DMS153 treated with DMSO at 0.1 percent for 48 hours (cell line): Measurements from ENCODE around the gene CASP12.

ENCODE experiments used
- DNase-seq: peaks from one replicate; lab custom pipeline; 2025; ENCODE audit not compliant: unreplicated experiment; lab: John Stamatoyannopoulos, UW

Gene CASP12

DNA sequence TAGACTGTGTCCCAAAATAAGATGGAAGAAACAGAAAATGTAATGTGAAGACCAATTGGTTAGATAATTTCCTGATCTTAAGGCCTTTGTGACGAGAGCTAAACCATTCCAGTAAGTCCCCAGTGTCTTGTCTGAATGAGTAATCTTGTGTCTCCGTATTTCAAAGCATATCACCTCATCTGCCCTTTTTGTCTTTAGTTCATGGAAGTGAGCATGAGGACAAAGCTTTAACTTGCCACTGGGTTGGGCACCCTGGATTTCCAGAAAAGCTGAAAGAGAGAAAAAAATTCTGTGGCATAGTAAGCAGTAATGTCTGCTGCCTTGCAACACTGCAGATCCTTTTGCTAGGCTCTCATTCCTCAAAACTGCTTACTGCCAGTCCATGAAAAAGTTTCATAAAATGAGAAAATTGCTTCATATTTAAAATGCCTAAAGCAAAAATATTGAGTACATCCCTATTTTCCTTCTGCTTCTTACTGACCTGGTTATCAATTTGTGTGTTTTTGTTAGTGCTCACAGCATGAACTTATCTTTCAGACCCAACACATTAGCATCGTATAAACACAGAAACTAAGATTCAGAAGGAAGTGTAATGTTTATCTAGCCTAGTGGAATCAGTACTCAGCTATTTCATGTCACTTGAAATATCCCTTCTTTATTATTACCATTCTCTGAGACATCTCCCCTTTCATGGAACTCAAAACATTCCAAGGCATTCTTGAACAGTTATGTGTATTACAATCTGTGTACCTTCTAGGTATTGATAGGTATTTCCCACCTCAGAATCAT, 5.3 kb downstream of the CASP12 start:
- DNase-seq, result no peak

DNA sequence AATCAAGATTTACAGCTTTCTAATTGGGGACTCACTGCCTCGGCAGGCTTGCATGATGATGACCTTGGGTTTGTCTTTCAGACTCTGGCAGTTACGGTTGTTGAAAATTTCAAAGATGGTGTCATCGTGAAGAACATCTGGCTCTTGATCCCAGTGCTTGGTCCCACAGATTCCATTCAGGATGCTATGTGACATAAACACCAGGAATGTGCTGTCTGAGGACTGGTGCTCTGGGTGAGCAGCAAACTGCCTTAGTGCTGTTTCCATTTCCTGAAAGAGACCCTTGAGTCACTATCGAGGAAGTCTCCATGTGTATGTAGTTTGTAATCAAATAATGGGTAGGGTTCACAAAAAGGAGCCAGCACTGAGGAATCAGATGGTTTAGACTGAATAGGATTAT, 7.1 kb downstream of the CASP12 start:
- DNase-seq, result no peak

DNA sequence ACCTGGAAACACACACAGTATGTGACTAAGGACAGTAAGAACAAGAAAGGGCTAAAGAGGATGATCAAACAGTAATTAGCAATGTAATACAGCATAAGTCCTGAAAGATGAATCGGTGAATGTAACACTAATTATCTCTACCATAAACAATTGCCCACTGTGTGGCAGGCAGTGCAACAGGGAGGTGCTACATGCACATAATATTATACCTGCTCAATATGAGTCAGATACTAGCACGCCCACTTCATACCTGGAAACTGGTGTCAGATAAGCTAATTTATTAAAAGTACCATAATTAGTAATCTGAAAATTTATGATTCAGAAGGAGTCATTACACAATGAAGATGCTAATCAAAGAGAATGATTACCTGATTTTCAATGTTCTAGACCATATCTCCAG, 14.9 kb downstream of the CASP12 start:
- DNase-seq, result no peak

DNA sequence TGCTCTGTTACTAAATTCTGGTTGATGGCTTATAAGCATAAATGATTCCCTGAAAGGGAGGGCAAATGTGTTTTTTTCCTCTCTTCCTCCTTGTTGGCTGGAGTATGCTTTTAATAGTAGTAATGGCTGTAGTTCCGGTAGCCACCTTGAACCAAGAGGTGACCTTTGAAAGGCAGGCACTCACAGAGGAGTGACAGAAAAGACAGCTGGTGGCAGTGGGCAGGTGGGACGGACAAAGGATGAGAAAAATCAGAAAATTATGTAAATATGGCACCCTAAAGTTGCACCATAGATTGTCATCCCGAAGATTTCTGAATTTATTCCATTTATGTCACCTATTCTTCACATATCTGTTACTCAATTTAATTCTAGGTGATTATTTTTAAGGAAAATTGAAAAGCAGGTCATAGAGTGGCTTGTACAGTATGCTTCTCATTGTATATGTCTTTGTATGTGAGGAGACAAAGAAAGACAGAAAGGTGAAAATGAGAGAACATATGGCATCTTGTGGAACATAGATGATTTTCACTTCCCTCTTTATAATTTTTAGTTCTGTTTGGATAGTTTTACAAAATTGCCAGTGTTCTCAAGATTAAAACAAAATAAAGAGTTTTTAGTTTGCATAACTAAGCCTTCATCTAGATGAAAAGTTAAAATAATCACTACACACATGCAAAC, 17.0 kb downstream of the CASP12 start:
- no peak for DNase-seq

DNA sequence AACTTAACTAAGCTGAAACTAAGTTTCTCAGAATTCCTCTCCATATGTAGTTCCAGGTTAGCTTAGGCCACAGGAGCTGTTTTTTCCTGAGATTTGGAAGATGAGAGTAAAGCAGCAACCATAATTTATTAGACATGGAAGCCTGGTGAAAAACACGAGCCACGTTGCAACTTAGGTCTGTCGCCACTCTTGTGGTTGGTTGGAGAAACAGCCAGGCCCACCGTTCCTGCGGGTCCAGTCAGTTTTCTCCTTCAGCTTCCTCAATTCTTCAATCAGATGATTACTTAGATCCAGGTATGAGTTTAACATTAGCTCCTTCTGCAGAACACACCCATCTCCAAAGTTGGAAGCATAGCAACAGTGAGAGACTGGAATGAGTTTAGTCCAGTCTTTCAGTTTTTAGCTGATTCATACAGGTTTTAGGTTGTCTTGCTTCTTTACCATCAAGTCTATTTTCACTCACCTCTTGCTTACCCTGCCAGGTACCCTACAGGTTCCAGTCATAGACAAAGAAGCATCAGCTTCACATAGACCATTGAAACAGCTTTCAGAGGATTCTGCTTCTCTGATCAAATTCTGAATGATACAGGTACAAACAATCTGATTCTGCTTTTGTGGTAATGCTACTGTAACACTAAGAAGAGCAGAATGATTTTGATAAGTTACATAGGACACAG, 18.6 kb downstream of the CASP12 start:
- no peak for DNase-seq

DNA sequence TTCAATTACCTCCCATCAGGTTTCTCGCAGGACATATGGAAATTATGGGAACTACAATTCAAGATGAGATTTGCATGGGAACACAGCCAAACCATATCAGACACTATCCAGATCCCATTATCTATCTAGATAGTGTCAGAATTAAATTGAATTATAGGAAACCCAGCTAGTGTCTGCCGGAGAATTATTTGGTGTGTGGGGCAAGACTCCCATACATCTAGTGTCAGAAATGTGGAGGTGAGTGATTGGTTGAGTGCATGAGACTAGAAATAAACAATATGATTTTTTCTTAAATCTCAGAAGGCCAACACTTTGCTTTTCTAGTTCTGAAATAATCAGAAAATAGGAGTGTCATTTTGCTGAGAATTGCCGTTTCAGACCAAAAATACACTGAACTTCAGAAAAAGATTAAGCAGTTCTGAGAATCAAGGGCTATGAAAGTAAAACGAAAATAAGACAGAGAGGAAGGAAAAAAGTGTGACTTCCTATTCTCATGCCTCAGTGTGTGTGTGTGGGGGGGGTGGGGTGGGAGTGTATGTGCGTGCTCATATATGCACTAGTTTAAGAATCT, 21.3 kb downstream of the CASP12 start:
- DNase-seq, result no peak

DNA sequence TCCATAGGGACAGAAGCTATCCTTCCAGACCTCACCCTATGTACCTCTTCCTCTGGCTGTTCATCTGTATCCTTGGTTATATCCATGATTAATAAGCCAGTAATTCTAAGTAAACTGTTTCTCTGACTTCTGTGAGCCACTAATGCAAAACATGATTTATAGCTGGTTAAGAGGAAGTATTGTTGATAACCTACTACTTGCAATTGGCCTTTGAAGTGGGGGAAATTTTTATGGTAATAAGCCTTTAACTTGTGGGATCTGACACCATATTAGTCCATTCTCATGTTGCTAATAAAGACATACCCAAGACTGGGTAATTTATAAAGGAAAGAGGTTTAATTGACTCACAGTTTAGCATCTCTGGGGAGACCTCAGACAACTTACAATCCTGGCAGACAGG, 21.9 kb downstream of the CASP12 start:
- no peak for DNase-seq

DNA sequence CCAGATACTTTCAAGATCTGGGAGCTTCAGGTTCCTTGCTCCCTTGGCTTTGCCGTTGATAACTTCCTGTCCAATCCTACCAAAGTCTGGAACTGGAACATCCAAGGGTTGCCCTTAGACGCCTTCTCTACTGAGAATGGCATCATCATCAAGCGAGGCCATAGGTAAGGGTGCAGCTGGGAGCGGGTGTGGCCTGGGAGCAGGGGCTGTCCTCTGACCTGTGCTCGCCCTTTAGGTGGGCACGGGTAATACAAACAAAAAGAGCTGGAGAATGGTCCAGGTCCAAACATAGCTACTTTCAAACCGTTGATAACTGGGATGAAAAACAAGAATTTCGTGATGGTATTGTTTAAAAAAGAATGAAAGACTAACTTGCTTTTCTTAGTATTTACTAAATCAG, 25.0 kb downstream of the CASP12 start:
- DNase-seq, result no peak

DNA sequence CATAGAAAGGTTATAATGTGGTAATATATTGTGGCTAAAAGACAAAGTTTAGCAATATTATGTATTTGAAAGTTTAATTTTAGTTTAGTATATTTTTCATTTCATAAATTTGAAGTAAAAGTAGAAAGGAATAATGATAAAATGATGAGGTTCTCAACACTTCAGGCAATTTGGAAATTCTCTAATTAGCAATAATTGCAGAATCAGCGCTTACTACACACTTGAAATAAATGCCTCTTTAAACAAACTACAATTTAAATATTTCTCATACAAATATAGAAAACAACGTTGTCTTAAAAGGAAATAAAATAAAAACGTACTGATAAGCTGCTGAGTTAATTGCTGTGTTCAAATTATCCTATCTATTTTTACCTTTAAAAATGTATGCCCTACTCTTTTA, 25.9 kb downstream of the CASP12 start:
- DNase-seq, result no peak

DNA sequence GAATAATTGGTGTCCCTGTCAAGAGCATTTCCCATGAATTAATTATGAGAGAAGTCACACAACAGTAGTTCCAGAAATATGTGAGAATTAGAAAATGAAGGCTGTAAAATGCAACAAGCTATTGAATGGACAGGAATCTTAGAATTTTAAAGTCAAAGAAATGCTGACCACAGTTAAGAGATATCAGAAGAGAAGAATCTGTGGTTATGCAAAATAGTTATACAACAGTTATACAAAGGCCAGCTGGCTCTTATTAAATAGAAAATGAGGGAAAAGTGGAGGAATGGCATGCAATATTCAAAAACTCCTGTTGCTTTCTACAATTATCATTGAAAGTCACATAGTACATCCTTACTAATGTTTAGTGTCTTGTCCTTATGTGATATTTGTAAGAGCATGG, 27.4 kb downstream of the CASP12 start:
- no peak for DNase-seq

DNA sequence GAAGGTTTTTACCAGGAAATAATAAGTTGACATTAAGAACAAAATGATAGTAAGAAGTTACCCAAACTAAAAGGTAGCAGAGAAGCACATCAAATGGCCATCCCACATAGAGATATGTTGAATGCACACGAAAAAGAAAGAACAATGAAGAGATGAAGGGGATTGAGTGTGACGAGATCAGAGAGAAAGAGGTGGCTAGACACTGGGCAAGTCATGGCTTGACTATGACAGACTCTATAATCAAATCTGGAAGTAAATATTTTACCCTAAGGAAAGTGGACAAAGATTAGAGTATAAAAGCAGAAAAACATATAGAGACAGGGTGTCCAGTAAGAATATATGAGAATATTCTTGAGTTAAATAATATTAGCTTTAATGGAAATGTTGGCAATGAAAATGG, 31.4 kb downstream of the CASP12 start:
- DNase-seq, result no peak

DNA sequence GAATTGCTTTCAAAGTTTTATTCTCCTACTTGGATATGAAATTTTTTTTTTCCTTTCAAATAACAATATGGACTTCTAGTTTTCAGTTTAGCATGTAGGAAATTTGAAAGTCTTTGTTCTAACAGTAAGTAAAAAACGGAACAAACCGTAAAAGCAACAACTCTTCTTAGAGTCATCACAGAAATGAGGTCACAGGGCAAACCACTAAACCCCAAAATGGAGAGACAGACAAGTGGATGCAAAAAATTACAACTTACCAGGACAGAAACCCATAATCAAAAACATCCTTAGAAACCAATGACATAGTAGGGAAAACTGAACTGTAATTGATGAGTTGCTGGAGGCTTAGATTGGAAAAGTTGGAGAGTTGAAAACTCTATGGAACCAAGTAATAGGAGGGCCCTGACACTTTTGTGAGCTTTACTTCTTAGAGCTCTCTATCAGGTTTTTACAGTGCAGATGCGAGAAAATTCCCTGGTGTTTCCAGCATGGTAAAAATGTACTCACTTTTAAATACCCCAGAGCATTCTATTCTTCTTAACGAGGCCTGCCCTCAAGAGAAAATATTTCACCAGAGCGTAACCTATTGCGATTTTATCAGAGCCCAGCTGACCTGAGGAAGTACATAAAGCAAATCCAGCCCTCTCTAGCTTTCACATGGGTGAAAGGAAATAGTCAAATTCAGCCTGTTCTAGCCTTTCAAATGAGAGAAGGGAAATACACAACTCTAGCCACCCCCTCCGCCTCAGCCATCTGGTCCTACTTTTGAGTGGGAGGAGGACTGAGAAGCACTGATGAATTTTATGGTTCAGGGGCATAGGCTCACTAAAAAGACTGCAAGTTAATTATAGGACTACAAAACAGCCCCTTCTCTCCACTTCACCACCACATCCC, 39.1 kb downstream of the CASP12 start:
- no peak for DNase-seq

DNA sequence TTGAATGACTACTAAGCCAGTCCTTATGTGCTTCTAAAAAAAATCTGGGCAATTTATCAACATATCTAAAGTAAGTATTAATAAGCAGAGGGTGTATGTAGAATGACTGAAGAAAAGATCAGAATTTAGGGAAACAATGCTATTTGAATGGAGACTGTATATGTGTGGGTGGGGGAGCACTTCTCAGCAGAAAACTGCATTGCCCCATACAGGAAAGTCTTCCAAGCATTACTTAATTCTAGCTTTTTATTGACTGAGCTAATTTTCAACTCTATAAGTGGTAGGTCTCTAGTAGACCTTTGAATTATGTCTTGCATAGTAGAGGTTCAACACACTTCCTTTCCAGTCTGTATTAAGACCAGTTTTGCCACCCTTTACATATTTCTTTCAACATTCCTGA, 41.7 kb downstream of the CASP12 start:
- DNase-seq, result no peak

DNA sequence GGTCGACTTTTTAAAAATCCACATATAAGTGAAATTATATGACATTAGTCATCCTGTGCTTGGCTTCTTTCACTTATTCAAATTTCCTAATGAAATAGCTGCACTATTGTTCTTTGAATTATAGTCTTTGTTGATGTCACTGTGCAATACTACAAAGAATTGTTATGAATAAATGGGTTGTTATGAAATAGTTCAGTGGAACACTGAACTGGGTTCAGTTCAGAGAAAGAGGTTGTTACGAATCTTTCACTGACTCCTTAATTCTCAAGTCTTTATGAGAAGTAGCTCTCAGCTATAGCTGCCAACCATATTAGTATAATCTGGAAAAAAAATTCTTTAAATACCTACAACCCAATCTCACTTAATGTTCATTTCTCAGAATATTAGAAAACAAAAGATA, 42.3 kb downstream of the CASP12 start:
- no peak for DNase-seq

DNA sequence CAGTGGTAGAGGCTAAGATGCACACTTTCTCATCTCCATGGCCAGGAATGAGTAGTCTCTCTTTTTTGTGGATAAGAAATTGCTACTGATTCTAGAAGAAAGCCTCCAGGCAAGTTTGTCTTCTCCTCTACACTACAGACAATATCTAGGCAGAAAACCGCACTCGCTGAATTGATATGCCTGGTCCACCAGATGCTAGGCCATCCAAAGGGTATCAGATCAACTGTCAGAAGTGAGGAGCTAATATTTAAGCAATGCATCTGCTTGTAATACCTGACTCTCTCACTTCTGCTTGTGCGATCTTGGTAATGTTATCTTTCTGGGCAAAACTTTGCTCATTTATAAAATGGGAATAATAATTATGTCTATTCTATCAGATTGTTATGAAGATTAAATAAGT, 45.0 kb downstream of the CASP12 start:
- no peak for DNase-seq

DNA sequence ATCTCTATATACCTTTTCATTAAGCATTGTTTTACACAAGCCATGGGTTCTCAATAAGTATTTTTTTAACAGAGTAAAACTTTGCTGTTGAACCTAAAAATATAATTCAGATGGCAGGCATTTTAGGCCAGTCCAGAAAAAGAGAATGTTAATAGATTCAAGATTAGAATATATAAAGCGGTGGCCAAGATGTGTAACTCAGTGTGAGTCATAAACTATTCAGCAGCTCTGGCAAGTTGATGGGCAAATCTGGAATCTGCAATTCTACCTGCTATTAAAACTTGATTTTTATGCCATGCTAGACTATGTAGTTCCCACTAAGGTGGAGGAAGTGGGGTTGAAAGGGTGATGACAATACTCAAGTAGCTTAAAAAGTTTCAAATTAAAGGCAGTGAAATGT, 45.4 kb downstream of the CASP12 start:
- no peak for DNase-seq

DNA sequence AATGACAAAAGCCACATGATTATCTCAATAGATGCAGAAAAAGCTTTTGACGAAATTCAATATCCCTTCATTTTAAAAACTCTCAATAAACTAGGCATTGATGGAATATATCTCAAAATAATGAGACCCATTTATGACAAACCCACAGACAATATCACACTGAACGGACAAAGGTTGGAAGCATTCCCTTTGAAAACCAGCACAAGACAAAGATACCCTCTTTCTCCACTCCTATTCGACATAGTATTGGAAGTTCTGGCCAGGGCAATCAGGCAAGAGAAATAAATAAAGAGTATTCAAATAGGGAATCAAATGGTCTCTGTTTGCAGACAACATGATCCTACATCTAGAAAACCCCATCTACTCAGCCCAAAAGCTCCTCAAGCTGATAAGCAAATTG, 52.0 kb downstream of the CASP12 start:
- DNase-seq, result no peak

DNA sequence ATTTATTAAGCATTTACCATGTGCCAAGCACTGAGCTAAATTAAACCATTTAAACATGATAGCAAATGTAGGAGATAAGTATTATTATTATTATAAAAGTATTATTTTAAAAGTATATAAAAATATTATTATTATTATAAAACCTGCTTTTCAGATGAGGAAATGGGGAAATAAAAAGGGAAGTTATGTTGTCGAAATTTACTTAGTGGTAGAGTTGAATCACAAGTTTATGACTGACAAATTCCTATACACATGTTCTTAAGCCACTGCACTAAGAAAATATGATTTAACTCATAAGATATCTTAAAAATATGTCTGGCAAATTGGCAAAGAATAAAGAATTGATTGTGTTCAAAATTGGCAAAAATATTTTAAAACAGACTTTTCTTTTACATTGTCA, 53.8 kb downstream of the CASP12 start:
- DNase-seq, result no peak

DNA sequence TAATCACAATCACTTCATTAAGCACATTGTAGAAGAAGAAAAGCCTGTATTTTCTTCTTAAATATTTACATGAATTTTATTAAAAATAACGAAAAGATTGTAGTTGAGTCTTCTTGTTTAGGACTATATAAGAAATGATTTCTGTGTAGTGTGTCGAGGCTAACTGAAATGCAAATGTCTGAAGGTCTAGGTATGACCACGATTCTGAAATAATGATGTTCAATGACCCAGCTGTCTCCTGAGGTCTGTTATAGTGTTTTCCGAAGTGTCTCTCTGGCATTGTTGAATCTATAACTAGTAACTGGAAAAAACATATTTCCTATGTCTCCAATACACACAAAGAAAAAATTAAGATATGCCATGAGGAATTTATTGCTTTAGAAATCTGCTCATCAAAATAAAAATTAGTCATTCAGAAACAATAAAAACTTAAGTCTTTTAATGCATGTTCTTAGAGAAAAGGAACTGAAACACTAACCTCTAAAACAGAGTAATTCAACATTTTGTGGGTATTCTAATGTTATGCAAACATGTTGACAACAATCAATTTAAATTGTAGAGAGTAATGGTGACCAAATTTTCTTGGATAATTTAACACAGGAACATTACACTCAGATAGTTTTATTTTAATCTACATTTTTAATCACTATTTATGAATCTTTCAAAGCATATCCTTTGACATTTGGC, 55.0 kb downstream of the CASP12 start:
- no peak for DNase-seq

DNA sequence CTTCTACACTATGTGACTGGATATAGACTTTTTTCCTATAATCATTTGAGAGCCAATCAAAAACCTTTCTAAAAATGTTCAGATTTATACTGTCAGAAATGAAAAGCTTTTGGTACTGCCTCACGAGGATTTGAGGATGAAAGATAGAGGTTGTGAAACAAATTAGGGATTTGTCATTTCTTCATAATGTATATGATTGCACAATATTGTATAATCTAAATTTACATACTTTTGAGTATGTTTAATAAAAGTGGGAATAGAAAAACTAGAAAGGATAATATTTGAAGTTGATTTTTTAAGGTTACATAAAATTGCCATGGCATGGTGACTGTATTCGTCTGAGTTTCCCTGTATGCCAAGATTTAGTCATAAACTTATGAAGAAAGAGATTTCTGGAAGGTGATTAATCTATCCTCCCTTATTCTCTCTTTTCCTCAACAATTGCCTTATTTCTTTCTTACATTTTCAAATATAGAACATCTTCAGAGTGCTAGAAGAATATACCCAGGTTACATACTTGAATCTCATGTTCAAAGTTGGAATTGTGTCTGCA, 56.2 kb downstream of the CASP12 start:
- DNase-seq, result no peak
